ENCODE measurements around the gene GATA5.

- no peak for TF ChIP-seq EZH2phosphoT487 (conservative IDR thresholded peaks at IDR 0.05; ENCODE audit: low read length)
- no peak for TF ChIP-seq CTCF (IDR thresholded peaks at IDR 0.05; ENCODE audit: insufficient read depth, low read length, poor library complexity, severe bottlenecking)
Observed at GRCh38 chr20:62486484-62486883, 10.7 kb upstream of the GATA5 start.

All from SU-DHL-6 (cell line).